Ishikawa (cell line): Measurements from ENCODE around the gene CSNK2B.

ENCODE experiments used
- CEBPB ChIP-seq: IDR thresholded peaks from 2 replicates; pipeline ENCODE4 v1.6.1; 2012
- EGR1 ChIP-seq: IDR thresholded peaks from 2 replicates; pipeline ENCODE4 v1.6.1; 2012
- EP300 ChIP-seq: IDR thresholded peaks from 2 replicates; pipeline ENCODE4 v1.6.1; 2012; ENCODE audit warnings: borderline replicate concordance
- RAD21 ChIP-seq: IDR thresholded peaks from 2 replicates; pipeline ENCODE4 v1.6.1; 2012; ENCODE audit warnings: low read depth
- TCF12 ChIP-seq: IDR thresholded peaks from 2 replicates; pipeline ENCODE4 v1.6.1; 2012; ENCODE audit warnings: low read depth
- TF ChIP-seq, protein P1 (sequence below): IDR thresholded peaks from 2 replicates; pipeline ENCODE4 v1.6.1; 2012; ENCODE audit warnings: low read depth, mild to moderate bottlenecking
- TF ChIP-seq, protein P2 (sequence below): IDR thresholded peaks from 2 replicates; pipeline ENCODE4 v1.6.1; 2012

- TF ChIP-seq CEBPB (no peak), RAD21 (no peak), EP300 (no peak), TCF12 (no peak), EGR1 (no peak)
- TF ChIP-seq, protein P1, sequence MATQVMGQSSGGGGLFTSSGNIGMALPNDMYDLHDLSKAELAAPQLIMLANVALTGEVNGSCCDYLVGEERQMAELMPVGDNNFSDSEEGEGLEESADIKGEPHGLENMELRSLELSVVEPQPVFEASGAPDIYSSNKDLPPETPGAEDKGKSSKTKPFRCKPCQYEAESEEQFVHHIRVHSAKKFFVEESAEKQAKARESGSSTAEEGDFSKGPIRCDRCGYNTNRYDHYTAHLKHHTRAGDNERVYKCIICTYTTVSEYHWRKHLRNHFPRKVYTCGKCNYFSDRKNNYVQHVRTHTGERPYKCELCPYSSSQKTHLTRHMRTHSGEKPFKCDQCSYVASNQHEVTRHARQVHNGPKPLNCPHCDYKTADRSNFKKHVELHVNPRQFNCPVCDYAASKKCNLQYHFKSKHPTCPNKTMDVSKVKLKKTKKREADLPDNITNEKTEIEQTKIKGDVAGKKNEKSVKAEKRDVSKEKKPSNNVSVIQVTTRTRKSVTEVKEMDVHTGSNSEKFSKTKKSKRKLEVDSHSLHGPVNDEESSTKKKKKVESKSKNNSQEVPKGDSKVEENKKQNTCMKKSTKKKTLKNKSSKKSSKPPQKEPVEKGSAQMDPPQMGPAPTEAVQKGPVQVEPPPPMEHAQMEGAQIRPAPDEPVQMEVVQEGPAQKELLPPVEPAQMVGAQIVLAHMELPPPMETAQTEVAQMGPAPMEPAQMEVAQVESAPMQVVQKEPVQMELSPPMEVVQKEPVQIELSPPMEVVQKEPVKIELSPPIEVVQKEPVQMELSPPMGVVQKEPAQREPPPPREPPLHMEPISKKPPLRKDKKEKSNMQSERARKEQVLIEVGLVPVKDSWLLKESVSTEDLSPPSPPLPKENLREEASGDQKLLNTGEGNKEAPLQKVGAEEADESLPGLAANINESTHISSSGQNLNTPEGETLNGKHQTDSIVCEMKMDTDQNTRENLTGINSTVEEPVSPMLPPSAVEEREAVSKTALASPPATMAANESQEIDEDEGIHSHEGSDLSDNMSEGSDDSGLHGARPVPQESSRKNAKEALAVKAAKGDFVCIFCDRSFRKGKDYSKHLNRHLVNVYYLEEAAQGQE = no peak
- TF ChIP-seq, protein P2, sequence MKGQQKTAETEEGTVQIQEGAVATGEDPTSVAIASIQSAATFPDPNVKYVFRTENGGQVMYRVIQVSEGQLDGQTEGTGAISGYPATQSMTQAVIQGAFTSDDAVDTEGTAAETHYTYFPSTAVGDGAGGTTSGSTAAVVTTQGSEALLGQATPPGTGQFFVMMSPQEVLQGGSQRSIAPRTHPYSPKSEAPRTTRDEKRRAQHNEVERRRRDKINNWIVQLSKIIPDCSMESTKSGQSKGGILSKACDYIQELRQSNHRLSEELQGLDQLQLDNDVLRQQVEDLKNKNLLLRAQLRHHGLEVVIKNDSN = no peak
Measured at GRCh38 chr6:31686483-31686882, 20.6 kb downstream of the CSNK2B start.
